NCI-H187 (cell line): ENCODE results near the gene SPACA4.

Experiments
- DNase-seq, 2 experiments: peaks; one replicate each; lab custom pipeline; 2025; lab: John Stamatoyannopoulos, UW

The SPACA4 gene

GRCh38 chr19:48634424-48635262 lies 28.1 kb downstream of the SPACA4 start:
- DNase-seq = peak; percentile 92 to 99

DNA sequence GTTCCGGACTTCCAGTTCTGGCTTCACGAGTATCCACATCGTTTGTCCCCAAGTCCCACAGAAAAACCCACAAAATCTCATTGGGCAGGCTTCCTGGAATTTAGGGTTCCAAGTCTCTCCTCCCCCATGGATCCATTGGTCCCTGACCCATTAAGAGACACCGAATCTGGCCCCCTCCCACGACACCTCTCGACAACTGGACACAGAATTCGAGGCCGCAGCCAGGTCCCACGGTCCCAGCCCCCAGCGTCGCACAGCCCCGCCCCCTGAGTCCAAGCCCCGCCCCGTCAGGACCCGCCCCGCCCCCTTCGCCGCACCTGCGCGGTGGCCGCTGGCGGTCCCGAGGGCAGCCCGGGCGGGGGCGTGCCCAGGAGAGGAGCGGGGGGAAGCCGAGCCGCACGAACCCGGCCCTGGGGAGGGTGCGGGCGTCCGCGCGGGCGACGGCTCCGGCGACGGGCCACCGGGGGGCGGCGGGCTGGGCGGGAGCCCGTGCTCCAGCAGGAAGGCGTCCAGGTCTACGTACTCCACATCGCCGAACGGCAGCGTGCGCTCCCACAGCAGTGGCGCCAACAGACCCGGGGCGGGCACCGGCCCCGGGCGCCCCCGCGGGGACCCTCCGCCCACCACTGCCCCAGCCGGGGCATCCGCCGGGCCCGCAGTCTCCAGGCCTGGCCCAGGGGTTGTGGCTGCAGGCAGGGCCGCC lies 28.9 kb downstream of the SPACA4 start:
- peak; percentile 77 to 81 for DNase-seq

DNA sequence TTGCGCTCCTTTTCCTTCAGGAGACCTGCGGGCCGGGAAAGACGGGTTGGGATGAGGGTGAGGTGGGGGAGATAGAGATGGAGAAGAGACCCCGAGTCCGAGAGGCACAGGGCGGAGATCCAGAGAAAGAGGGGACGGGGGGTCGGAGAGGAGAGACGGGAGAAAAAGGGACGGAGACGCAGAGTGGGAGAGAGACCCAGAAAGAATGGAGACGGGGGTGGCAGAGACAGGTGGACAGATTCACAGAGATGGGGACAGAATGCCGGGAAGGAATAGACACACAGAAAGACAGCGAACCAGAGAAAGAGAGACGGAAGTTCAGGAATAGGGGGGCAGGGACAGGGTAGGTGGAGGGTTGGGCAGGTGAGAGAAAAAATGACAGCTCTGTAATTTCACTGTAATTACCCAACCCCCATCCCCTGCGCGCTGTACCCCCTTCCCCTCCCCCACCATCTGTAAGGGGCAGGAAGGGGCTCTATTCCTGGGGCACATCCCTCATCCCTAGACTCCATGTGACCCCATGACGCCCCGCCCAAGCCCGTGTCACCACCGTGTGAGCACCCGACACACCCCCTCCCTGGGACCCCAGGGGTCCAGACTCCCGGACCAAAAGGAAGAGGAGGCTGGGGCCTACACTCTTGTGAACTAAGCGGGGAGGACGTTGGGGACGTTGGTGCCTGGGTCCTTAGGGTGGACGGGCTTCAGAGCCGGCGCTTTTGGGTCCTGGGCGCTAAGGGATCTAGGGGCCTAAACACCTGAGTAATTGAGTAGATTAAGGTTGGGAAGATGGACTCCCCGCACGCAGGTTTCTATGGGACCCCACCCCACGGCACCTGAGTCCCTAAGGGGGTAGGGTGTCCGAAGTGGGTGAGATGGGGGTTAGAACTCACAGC lies 29.7 kb downstream of the SPACA4 start:
- no peak for DNase-seq

DNA sequence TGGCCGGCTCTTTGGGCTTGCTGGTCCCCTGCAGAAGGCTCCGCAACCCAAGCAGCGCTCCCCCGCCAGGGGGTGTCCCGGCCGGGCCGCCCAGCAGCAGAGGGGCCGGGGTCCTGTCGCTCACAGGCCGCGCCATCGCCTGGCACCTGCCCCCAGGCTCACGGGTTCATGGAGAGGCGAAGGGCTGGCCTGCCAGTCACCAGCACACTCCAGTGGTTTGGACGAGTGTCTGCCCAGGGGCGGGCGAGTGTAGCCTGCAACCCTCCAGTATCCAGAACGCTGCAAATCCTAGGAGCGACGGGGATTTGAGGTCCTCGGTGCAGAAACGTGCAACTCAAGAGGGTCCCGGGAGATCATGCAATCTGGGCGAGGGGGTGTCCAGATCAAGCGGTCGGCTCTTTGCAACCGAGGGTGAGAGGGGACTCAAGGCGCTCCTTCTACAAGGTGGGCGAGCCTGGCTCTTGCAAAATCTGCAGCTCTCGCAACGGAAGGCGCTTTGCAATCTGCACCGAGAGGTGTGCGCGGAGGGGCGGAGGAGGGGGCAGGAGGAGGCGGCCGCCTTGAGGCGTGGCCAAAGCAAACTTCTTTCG lies 30.4 kb downstream of the SPACA4 start, which contains the start of gene DBP:
Gene DBP, minus strand, starts transcription at position 521 of the 590 bp plus-strand sequence. Its CDS starts 385 bp downstream, at position 136.
- DNase-seq = no peak

DNA sequence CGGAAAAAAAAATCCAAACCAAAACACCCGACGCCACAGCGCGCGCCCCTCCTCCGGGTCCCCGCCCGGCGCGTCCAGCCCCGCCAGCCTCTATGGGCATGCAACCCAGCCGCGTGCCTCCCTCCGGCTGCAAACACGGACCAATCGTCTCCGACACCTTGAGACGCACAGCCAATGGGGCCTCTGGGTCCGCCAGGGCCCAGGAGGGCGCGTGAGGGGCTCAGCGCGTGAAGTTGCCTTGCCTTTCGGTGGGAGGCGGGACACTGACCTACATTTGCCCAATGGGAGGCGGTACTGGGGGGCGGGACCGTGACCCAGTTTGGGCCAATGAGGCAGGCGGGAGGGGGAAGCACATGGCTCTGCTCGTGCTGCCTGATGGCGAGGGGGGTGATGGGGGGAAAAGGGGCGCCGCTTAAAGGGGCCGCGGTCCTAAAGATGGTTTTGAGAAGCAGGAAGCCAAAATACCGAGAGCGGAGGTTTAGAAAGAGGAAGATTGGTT lies 31.0 kb downstream of the SPACA4 start:
- DNase-seq = peak; percentile 98 to 100

GRCh38 chr19:48637948-48638830 lies 31.6 kb downstream of the SPACA4 start:
- DNase-seq = peak; percentile 87 to 88

DNA sequence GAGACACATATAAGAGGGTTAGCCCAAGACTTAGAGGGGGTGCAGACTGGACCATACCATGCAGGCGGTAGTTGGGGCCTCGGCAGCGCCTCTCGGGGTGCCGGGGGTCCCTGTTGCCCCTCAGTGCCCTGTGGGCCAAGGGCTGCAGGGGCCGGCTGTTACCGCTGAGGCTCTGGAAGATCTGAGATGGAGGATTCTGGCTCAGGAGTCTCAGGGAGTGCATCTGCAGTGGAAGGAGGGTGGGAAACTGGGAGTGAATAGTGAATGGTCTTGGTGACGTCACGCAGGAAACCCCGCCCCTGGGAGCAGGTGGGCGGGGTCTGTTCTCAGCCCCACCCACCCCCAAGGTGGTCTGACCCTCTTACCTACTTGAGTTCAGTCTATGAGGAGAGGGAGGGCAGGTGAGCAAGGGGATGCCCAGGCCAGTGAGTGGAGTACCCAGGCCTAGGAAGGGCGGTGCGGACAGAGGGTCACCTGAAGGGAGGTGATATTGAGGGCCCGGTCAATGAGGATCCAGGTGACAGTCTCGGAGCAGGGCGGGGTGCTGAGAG lies 32.4 kb downstream of the SPACA4 start:
- no peak for DNase-seq

DNA sequence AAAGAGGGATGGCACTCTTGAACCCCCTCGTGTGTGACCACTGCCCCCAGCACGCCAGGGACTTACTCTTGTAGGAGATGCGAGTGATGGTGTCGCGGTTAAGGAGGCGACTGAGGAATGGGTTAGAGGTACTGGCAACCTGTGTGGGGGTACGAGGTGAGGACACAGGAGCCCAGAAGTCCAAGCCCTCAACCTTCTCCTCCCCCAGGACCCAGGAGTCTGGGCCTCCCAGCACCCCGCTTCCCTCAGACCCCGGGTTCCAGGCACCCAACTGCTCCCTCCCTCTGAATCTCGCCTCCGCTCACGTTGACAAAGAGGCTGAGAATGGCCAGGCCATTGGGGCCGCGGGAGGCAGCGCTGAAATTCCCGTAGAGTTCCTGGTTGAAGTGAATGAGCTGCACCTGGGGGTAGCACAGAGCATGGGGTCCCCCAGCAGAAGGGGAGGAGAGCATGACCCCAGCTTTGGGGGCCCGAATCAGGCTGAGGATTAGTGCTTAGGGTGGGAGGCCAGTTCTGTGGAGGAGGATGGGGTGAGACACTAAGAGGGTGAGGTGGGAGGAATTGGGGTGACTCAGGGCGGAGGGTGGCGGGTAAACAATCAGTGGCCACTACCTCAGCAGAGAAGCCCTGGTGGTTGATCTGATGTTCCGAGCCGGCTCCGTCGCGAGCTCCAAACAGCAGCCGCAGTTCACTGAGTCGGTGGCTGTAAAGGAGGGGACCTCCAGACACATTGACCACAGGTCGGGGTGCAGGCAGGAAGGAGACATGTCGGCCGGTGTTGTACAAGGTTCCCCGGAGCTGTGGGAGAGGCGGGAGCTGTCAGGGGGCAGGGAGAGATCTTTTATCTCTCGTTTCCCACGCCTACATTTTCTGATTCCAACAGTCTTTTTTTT lies 33.2 kb downstream of the SPACA4 start:
- no peak for DNase-seq

GRCh38 chr19:48641850-48642249 lies 35.3 kb downstream of the SPACA4 start:
- no peak for DNase-seq

GRCh38 chr19:48642862-48643261 lies 36.3 kb downstream of the SPACA4 start:
- no peak for DNase-seq

GRCh38 chr19:48644355-48644754 lies 37.8 kb downstream of the SPACA4 start:
- no peak for DNase-seq

- DNase-seq = peak; percentile 48 to 50
Observed at GRCh38 chr19:48644839-48645619, 38.5 kb downstream of the SPACA4 start.

GRCh38 chr19:48645620-48646000 lies 39.1 kb downstream of the SPACA4 start:
- no peak for DNase-seq

DNA sequence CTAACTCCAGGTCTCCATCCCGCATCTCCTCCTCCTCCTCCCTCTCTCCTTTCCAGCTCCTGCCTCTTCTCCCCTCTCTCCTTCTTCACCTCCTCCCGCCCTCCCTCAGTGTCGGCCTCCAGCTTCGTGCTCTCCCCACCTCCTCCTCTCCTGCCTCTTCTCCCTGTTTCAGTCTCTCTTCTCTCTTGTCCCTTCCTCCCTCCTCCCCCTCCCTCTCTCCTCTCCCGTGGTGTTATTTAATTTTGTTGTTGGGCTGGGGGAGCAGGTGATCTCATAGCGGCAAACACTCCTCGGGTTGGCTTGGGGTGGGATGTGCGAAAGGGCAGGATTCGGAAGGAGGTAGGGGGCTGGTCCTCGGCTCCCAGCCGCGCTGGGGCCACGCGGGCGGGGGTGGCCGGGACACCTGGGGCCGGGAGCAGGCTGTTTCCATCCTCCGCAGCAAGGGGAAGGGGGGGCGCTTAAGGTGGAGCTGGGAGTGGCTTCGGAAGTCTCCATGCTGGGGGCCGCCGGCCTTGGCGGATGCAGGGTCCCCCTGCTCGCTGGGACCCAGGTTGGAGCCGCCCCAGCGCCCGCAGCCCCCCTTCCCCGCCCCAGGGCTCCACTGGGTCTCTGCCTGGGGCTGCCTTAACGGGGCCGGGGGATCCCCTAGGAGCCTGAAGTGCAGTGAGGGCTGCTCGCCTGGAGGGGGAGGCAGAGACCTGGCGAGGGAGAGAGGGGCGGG lies 39.6 kb downstream of the SPACA4 start, which contains the start of gene CA11:
Gene CA11, minus strand, starts transcription at position 187 of the 721 bp plus-strand sequence. CDS start 555 bp downstream, outside the sequence.
- DNase-seq = peak; percentile 91 to 93

DNA sequence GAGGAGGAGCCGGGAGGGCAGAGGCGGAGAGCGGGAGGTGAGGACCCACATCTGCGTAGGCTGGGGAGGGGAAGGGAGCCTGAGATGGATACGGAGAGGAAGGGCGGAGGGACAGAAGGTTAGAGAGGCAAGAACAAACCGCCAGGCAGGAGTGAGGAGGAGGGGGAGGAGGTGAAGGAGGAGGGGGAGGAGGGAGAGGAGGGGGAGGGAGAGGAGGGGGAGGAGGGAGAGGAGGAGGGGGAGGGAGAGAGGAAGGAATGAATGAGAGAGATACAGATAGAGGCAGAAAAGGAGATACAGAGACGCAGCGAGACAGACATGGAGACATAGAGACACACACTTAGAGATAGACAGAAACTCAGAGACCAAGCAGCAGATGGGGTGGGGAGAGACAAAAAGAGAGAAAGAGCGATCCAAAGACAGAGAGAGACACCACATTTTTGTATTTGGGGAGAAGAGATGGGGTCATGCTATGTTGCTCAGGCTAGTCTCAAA lies 40.2 kb downstream of the SPACA4 start:
- no peak for DNase-seq

DNA sequence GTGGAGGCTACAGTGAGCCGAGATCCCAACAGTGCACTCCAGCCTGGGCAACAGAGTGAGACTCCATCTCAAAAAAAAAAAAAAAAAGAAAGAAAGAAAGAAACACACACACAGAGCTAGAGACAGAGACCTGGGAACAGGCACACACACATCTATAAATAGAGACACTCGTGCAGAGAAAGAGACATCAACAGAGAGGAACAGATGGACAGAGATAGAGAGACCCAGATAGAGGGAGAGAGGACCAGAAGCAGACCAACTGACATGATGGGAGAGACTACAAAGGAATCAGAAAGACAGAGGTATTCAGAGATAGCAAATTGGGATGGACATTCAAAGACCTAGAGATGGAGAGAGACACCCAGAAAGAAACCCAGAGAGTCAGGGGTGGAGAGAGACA lies 41.6 kb downstream of the SPACA4 start:
- no peak for DNase-seq

DNA sequence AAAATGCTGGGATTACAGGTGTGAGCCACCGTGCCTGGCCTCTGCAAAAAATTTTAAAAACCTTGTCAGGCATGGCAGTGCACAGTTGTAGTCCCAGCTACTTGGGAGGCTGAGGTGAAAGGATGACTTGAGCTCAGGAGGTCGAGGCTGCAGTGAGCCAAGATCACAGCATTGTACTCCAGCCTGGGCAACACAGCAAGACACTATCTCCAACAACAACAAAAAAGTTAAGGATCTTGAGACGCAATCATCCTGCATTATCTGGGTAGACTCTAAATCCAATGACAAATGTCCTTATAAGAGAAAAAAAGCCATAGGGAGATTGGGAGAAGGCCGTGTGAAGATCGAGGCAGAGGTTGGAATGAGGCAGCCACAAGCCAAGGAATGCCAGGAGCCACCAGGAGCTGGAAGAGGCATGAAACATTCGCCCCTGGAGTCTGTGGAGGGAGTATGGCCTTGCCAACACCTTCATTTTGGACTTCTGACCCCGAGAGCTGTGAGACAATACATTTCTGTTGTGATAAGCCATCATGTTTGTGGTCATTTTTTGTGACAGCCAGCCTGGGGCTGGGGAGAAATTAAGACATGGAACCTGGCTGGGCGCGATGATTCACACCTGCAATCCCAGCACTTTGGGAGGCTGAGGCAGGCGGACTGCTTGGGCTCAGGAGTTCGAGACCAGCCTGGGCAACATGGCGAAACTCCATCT lies 44.6 kb downstream of the SPACA4 start:
- DNase-seq = no peak
